Lung (tissue), 12 donors: ENCODE data around the gene PON3. TPM values are rescaled to one million over a fixed set of nuclear protein-coding genes. Genes with fewer than 3 reads are reported as not detected.

Source experiments
- ATAC-seq: fragments of 200-7000 bp; cut with Tn5 transposase; one replicate; pipeline ENCODE4 v1.9.1; 2020; ENCODE audit warnings: moderate number of reproducible peaks; ENCODE audit not compliant: insufficient read depth, low FRiP score
- DNase-seq, 3 donors: peaks; one replicate each; pipeline ENCODE4 v3.0.0-alpha.2; 2013 to 2017
- H3K27ac ChIP-seq, 2 donors: one replicate each; pipeline ENCODE4 v1.5.1; 2013; ENCODE audit warnings: mild to moderate bottlenecking in 2 of 2, moderate library complexity in 2 of 2, control low read depth in 1 of 2, inconsistent platforms in 1 of 2, low read depth in 1 of 2, low read length in 1 of 2
- H3K27me3 ChIP-seq, 3 donors: one replicate each; pipeline ENCODE4 v1.5.1; 2013; ENCODE audit warnings: low read length in 2 of 3; ENCODE audit not compliant: control insufficient read depth in 3 of 3, insufficient read depth in 3 of 3
- H3K36me3 ChIP-seq, 4 donors: one replicate each; pipeline ENCODE4 v1.5.1; 2013; ENCODE audit warnings: low read length in 4 of 4, mild to moderate bottlenecking in 1 of 4, moderate library complexity in 1 of 4; ENCODE audit not compliant: control insufficient read depth in 4 of 4, insufficient read depth in 4 of 4
- H3K4me1 ChIP-seq, 5 donors: one replicate each; pipeline ENCODE4 v1.5.1; 2013; ENCODE audit warnings: low read length in 5 of 5, mild to moderate bottlenecking in 2 of 5, moderate library complexity in 1 of 5; ENCODE audit not compliant: control insufficient read depth in 5 of 5, insufficient read depth in 5 of 5
- H3K4me3 ChIP-seq: one replicate; pipeline ENCODE4 v1.5.1; 2013; ENCODE audit warnings: mild to moderate bottlenecking, control low read depth, moderate library complexity
- H3K9ac ChIP-seq, 2 donors: one replicate each; pipeline ENCODE4 v1.5.1; 2013; ENCODE audit warnings: low read length in 2 of 2, control low read depth in 1 of 2; ENCODE audit not compliant: insufficient read depth in 1 of 2
- H3K9me3 ChIP-seq, 4 donors: one replicate each; pipeline ENCODE4 v1.5.1; 2013; ENCODE audit warnings: low read length in 3 of 4, mild to moderate bottlenecking in 1 of 4, moderate library complexity in 1 of 4; ENCODE audit not compliant: control insufficient read depth in 4 of 4, insufficient read depth in 3 of 4
- CTCF ChIP-seq: IDR thresholded peaks from 2 replicates; pipeline ENCODE4 v1.5.1; 2012; ENCODE audit warnings: mild to moderate bottlenecking; ENCODE audit errors: control extremely low read depth, extremely low read depth
- WGBS, 2 donors: extraction: QIAGEN DNeasy Blood & Tissue Kit; methylation state at CpG; one replicate each; pipeline ENCODE4 v1.1.7; 2013; 5-methylcytosine and 5-hydroxymethylcytosine counted together
- polyA plus RNA-seq, 2 donors: library from polyadenylated mRNA; stranded (reverse); fragments of 200-250 nt; gene quantifications; one replicate each; pipeline ENCODE4 v1.2.1, GENCODE V29; 2013
- total RNA-seq, 2 donors: library from RNA; depleted of rRNA in 1 of 2; stranded (reverse); fragments of >200 nt in 1 of 2; gene quantifications; one replicate each; pipeline ENCODE4 v1.2.1, GENCODE V29; 2014 to 2021
- donor health status: control.
- donor health status: control.
- donor health status: Bipolar disorder and iron deficiency.
- donor health status: healthy.
- donor health status: DM: yes; HTN: yes; CAD: no.

The PON3 gene
- total and polyA plus RNA-seq, 4 donors, result 13.2 to 28.0 (median 22.5) TPM

DNA sequence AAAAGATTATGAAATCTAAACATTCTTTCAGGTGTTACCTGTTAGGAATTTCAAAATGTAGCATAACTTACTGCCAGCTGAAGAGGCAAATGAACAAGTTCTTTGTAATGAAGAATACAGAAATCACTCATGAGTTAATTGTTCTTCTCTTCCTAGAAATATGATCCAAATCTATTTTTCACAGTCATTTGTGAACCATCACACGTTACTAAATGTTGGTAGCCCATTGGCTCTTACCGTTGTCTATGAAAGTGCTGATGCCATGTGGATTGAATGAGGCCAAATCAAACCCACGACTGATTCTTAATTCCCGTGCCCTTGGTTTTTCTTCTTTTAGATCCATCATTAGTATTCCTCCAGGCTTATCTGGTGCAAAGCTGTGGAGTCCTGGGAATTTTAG lies 15.9 kb upstream of the PON3 start:
- 88 to 96% methylated on average over 4 of the region's 4 CpGs for WGBS, 2 donors
- H3K4me3 ChIP-seq, result no peak overlapping the region
- peaks cover 15 to 33% (median 19%) of the 10 kb centered on the region in 4 donors for H3K36me3 ChIP-seq
- DNase-seq, result no peak
- no peak for TF ChIP-seq CTCF
- H3K9me3 ChIP-seq, result no peaks in the 10 kb centered on the region
- H3K27me3 ChIP-seq, result no peaks in the 10 kb centered on the region
- no peak overlapping the region for H3K9ac ChIP-seq
- ATAC-seq, result no peak
- H3K27ac ChIP-seq, result no peak overlapping the region
- H3K4me1 ChIP-seq, result no peaks in the 10 kb centered on the region

GRCh38 chr7:95411666-95412065 lies 15.5 kb upstream of the PON3 start:
- DNase-seq (no peak), ATAC-seq (no peak)
- Histone ChIP-seq H3K4me1 (no peaks in the 10 kb centered on the region), H3K27me3 (no peaks in the 10 kb centered on the region), H3K36me3 (peaks cover 15 to 33% (median 19%) of the 10 kb centered on the region in 4 donors), H3K9ac (no peak overlapping the region), H3K4me3 (no peak overlapping the region), H3K9me3 (no peaks in the 10 kb centered on the region), H3K27ac (no peak overlapping the region)
- WGBS, 2 donors, result 81 to 82% methylated on average over 4 of the region's 4 CpGs
- no peak for TF ChIP-seq CTCF

GRCh38 chr7:95411036-95411435 lies 14.9 kb upstream of the PON3 start:
- H3K4me3 ChIP-seq, result no peak overlapping the region
- H3K9me3 ChIP-seq, result no peaks in the 10 kb centered on the region
- H3K27me3 ChIP-seq, result no peaks in the 10 kb centered on the region
- H3K27ac ChIP-seq, result no peak overlapping the region
- H3K4me1 ChIP-seq, result no peaks in the 10 kb centered on the region
- no peak for TF ChIP-seq CTCF
- peaks cover 15 to 33% (median 19%) of the 10 kb centered on the region in 4 donors for H3K36me3 ChIP-seq
- DNase-seq (no peak), ATAC-seq (no peak)
- H3K9ac ChIP-seq, result no peak overlapping the region
- 95 to 97% methylated on average over 3 of the region's 3 CpGs for WGBS, 2 donors

GRCh38 chr7:95407751-95408150 lies 11.6 kb upstream of the PON3 start:
- ATAC-seq (no peak), DNase-seq (no peak)
- H3K9me3 ChIP-seq, result no peaks in the 10 kb centered on the region
- peaks cover 0 to 11% (median 2%) of the 10 kb centered on the region in 5 donors for H3K4me1 ChIP-seq
- TF ChIP-seq CTCF, result no peak
- peaks cover 14 to 31% (median 17%) of the 10 kb centered on the region in 4 donors for H3K36me3 ChIP-seq
- H3K9ac ChIP-seq, result no peak overlapping the region
- H3K27me3 ChIP-seq, result no peaks in the 10 kb centered on the region
- H3K27ac ChIP-seq, result no peak overlapping the region
- WGBS, 2 donors, result 64 to 84% methylated on average over 2 of the region's 2 CpGs
- H3K4me3 ChIP-seq, result no peak overlapping the region
